Head of caudate nucleus (tissue), 42 donors: ENCODE data around the gene SHPK.
"Not testable (repeated sequence)": the region's sequence is repeated elsewhere in the genome, so short reads cannot be mapped to it uniquely, and the experiment has no call there.

ENCODE experiments used
- DNase-seq, 42 donors: peaks; one replicate each; pipeline versions ENCODE4 v3.0.0 to v3.0.0-alpha.2; 2020 to 2021; ENCODE audit warnings: mixed read lengths in 7 of 42
- intact Hi-C: fragments of 100-400 bp; cut with DNase I; formaldehyde crosslinking; loops from one replicate; pipeline ENCODE4 v1.15.0; 2022

The SHPK gene

DNA sequence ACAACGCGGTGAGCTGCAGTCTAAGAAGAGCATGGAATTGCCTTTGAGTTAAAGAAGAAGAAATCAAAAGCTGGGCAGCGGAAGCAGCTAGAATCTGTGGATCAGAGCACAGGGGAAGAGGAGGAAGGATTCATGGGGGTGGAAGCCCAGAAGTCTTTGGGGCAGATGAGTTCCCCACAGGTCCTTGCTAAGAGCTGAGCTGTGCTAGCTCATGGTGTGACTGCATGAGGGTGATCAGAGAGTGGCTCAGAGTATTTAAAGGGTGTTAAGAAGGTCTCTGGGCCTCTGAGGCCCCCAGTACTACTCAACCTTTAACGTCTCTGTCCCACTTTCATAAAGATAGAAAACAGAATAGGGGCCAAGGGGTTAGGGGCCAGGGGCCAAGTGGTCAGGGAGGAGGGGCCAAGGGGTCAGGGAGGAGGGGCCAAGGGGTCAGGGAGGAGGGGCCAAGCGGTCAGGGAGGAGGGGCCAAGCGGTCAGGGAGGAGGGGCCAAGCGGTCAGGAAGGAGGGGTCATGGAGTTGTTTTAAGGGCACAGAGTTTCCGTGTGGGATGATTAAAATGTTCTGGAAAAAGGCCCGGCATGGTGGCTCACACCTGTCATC lies 66.4 kb downstream of the SHPK start:
- intact Hi-C loops: no loop called here
- DNase-seq: no peak

DNA sequence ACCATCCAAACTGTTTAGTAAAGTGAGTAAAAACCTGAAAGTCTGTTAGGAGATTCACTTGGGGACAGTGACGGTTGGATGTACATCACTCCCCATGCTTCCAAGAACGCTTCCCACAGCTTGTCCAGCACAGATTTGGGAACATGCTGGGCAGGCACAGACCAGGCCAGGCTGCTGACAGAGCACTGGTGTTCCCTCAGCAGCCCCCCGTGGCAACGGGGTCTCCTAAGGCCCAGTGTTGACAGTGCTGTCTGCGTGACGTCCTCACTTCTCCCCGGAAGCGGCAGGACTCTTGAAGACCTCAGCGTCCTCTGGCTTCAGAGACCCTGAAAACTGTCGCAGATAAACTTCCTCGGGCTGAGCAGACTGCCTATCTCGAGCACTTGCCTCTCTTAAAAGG lies 69.5 kb downstream of the SHPK start:
- intact Hi-C loops: no loop called here
- DNase-seq: no peak

- DNase-seq: no peak
- intact Hi-C loops: no loop called here
Observed at GRCh38 chr17:3565143-3565542, 70.9 kb downstream of the SHPK start.

GRCh38 chr17:3564241-3564640 lies 71.8 kb downstream of the SHPK start:
- DNase-seq, intact Hi-C loops: not testable (repeated sequence)

DNA sequence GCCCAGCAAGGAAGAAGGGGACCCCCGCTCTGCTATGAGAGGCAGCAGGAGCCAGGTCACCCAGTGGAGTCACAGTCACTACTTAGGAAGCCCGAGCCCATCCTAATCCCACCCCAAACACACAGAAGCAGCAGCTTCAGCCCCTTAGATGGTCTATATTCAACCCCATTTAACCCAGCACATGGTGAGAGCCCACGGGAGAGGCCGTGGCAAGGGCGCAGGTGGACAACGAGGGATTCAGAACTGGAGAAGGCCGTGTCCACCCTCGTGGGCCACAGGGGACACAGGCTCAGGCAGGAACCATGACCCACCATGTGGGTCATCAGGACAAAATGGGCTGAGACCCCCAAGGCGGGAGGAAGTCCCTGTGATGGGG lies 76.8 kb downstream of the SHPK start:
- intact Hi-C loops: no loop called here
- no peak for DNase-seq

DNA sequence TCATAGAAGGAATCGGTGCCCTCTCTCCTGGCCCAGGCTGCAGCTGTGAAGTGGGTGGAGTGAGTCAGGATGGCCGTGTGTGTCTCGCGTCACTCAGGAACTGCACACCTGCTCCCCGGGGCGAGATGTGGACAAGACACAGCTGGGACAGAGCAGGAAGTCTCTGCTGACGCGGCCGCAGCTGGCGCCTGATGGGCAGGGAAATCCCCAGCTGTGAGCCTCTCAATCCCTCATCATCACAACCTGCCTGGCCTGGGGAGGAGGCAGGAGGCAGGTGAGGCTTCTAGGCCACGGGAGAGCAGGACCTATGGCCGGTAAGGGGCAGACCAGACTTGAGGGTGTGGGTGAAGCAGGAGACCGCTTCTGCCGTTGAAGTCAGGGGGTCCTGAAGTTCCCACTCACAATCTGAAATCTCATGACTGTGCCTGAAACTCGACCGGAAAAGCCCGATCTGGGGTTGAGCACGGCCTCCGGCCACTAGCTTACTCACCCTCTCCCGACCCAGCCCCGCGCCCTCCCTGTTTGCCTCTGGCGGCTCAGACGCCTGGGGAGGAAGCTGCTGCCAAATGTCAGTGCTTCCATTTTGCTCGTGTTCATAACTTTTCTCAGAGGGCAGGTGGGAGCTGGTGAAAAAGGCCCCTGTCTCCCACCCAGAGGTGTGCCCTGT lies 77.3 kb downstream of the SHPK start:
- intact Hi-C loops: no loop called here
- peak in 1 of 42 donors; percentile 34 for DNase-seq
